ENCODE results near the gene HIF1A. TPM values are rescaled to one million over a fixed set of nuclear protein-coding genes. Genes with fewer than 3 reads are reported as not detected.

Gene HIF1A
- total and polyA plus RNA-seq, 2 experiments from 2014 or later: 113 to 242 TPM

DNA sequence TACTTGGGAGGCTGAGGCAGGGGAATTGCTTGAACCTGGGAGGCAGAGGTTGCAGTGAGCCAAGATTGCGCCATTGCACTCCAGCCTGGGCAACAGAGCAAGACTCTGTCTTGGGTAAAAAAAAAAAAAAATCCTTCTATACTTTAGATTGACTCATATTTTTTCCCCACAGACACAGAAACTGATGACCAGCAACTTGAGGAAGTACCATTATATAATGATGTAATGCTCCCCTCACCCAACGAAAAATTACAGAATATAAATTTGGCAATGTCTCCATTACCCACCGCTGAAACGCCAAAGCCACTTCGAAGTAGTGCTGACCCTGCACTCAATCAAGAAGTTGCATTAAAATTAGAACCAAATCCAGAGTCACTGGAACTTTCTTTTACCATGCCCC, 42.6 kb downstream of the HIF1A start (continued):
- TF ChIP-seq, protein P1, sequence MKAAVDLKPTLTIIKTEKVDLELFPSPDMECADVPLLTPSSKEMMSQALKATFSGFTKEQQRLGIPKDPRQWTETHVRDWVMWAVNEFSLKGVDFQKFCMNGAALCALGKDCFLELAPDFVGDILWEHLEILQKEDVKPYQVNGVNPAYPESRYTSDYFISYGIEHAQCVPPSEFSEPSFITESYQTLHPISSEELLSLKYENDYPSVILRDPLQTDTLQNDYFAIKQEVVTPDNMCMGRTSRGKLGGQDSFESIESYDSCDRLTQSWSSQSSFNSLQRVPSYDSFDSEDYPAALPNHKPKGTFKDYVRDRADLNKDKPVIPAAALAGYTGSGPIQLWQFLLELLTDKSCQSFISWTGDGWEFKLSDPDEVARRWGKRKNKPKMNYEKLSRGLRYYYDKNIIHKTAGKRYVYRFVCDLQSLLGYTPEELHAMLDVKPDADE (IDR thresholded peaks at IDR 0.05): no peak
- TF ChIP-seq EZH2phosphoT487 (IDR thresholded peaks at IDR 0.05; ENCODE audit: unreplicated experiment): no peak

- peaks cover 46% of the 10 kb centered on the region for H3K79me2 ChIP-seq (replicated peaks; ENCODE audit: insufficient read depth)
- H4K20me1 ChIP-seq (replicated peaks; ENCODE audit: insufficient read depth): peaks cover 7% of the 10 kb centered on the region; the same call in 1 of the 2 replicates
- no peak overlapping the region for H3K27ac ChIP-seq (ENCODE audit: low read depth)
- no peaks in the 10 kb centered on the region for H3K9me2 ChIP-seq (ENCODE audit: insufficient read depth)
- no peaks in the 10 kb centered on the region for H3K9me3 Mint-ChIP-seq
- H3K4me1 Mint-ChIP-seq: no peaks in the 10 kb centered on the region
- no peak overlapping the region for H3K4me3 Mint-ChIP-seq
- H2AFZ ChIP-seq: no peak overlapping the region
- peaks cover 2% of the 10 kb centered on the region for H3K27me3 Mint-ChIP-seq (ENCODE audit: insufficient read depth, low read depth, poor library complexity)
- H3K27ac Mint-ChIP-seq: no peak overlapping the region
- no peak overlapping the region for H3K4me3 ChIP-seq
- ATAC-seq (no peak), DNase-seq (ENCODE audit: low spot score) (no peak)
- H3K4me1 ChIP-seq (ENCODE audit: insufficient read depth): no peaks in the 10 kb centered on the region
- TF ChIP-seq NANOG (IDR thresholded peaks at IDR 0.05; ENCODE audit: borderline replicate concordance) (no peak), POLR2AphosphoS5 (IDR thresholded peaks at IDR 0.05; ENCODE audit: low read depth) (no peak), ZNF331 (CRISPR knock-in tag; IDR thresholded peaks at IDR 0.05; ENCODE audit: low read depth) (no peak), JUNB (IDR thresholded peaks at IDR 0.05; ENCODE audit: unreplicated experiment) (no peak), CTCF (conservative IDR thresholded peaks at IDR 0.05; ENCODE audit: low read depth in 2 of 2) (no peak), ZNF114 (CRISPR knock-in tag; IDR thresholded peaks at IDR 0.05) (no peak), EZH2phosphoT487 (IDR thresholded peaks at IDR 0.05; ENCODE audit: unreplicated experiment) (no peak), STAT1 (IDR thresholded peaks at IDR 0.05; ENCODE audit: unreplicated experiment) (no peak), CREB1 (CRISPR knock-in tag; IDR thresholded peaks at IDR 0.05; ENCODE audit: low read depth) (no peak)
- TF ChIP-seq, protein P2, sequence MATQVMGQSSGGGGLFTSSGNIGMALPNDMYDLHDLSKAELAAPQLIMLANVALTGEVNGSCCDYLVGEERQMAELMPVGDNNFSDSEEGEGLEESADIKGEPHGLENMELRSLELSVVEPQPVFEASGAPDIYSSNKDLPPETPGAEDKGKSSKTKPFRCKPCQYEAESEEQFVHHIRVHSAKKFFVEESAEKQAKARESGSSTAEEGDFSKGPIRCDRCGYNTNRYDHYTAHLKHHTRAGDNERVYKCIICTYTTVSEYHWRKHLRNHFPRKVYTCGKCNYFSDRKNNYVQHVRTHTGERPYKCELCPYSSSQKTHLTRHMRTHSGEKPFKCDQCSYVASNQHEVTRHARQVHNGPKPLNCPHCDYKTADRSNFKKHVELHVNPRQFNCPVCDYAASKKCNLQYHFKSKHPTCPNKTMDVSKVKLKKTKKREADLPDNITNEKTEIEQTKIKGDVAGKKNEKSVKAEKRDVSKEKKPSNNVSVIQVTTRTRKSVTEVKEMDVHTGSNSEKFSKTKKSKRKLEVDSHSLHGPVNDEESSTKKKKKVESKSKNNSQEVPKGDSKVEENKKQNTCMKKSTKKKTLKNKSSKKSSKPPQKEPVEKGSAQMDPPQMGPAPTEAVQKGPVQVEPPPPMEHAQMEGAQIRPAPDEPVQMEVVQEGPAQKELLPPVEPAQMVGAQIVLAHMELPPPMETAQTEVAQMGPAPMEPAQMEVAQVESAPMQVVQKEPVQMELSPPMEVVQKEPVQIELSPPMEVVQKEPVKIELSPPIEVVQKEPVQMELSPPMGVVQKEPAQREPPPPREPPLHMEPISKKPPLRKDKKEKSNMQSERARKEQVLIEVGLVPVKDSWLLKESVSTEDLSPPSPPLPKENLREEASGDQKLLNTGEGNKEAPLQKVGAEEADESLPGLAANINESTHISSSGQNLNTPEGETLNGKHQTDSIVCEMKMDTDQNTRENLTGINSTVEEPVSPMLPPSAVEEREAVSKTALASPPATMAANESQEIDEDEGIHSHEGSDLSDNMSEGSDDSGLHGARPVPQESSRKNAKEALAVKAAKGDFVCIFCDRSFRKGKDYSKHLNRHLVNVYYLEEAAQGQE (IDR thresholded peaks at IDR 0.05; ENCODE audit: unreplicated experiment): no peak
- TF ChIP-seq, protein P3, sequence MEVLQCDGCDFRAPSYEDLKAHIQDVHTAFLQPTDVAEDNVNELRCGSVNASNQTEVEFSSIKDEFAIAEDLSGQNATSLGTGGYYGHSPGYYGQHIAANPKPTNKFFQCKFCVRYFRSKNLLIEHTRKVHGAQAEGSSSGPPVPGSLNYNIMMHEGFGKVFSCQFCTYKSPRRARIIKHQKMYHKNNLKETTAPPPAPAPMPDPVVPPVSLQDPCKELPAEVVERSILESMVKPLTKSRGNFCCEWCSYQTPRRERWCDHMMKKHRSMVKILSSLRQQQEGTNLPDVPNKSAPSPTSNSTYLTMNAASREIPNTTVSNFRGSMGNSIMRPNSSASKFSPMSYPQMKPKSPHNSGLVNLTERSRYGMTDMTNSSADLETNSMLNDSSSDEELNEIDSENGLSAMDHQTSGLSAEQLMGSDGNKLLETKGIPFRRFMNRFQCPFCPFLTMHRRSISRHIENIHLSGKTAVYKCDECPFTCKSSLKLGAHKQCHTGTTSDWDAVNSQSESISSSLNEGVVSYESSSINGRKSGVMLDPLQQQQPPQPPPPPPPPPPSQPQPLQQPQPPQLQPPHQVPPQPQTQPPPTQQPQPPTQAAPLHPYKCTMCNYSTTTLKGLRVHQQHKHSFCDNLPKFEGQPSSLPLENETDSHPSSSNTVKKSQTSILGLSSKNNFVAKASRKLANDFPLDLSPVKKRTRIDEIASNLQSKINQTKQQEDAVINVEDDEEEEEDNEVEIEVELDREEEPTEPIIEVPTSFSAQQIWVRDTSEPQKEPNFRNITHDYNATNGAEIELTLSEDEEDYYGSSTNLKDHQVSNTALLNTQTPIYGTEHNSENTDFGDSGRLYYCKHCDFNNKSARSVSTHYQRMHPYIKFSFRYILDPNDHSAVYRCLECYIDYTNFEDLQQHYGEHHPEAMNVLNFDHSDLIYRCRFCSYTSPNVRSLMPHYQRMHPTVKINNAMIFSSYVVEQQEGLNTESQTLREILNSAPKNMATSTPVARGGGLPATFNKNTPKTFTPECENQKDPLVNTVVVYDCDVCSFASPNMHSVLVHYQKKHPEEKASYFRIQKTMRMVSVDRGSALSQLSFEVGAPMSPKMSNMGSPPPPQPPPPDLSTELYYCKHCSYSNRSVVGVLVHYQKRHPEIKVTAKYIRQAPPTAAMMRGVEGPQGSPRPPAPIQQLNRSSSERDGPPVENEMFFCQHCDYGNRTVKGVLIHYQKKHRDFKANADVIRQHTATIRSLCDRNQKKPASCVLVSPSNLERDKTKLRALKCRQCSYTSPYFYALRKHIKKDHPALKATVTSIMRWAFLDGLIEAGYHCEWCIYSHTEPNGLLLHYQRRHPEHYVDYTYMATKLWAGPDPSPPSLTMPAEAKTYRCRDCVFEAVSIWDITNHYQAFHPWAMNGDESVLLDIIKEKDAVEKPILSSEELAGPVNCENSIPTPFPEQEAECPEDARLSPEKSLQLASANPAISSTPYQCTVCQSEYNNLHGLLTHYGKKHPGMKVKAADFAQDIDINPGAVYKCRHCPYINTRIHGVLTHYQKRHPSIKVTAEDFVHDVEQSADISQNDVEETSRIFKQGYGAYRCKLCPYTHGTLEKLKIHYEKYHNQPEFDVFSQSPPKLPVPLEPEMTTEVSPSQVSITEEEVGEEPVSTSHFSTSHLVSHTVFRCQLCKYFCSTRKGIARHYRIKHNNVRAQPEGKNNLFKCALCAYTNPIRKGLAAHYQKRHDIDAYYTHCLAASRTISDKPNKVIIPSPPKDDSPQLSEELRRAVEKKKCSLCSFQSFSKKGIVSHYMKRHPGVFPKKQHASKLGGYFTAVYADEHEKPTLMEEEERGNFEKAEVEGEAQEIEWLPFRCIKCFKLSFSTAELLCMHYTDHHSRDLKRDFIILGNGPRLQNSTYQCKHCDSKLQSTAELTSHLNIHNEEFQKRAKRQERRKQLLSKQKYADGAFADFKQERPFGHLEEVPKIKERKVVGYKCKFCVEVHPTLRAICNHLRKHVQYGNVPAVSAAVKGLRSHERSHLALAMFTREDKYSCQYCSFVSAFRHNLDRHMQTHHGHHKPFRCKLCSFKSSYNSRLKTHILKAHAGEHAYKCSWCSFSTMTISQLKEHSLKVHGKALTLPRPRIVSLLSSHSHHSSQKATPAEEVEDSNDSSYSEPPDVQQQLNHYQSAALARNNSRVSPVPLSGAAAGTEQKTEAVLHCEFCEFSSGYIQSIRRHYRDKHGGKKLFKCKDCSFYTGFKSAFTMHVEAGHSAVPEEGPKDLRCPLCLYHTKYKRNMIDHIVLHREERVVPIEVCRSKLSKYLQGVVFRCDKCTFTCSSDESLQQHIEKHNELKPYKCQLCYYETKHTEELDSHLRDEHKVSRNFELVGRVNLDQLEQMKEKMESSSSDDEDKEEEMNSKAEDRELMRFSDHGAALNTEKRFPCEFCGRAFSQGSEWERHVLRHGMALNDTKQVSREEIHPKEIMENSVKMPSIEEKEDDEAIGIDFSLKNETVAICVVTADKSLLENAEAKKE (CRISPR knock-in tag; IDR thresholded peaks at IDR 0.05): no peak
- peaks cover 92% of the 10 kb centered on the region for H3K36me3 Mint-ChIP-seq (ENCODE audit: low read depth)
- peaks cover 89% of the 10 kb centered on the region for H3K36me3 ChIP-seq (ENCODE audit: insufficient read depth)
- no peaks in the 10 kb centered on the region for H3K27me3 ChIP-seq (ENCODE audit: insufficient read depth)
- no peak overlapping the region for H3K4me2 ChIP-seq
- peaks cover 6% of the 10 kb centered on the region; the same call in 1 of the 2 replicates for H3F3A ChIP-seq (replicated peaks; ENCODE audit: low read depth)
Measured at GRCh38 chr14:61739133-61739532, 43.8 kb downstream of the HIF1A start.
